Measurements from ENCODE around the gene SEC11A. TPM values are rescaled to one million over a fixed set of nuclear protein-coding genes. Genes with fewer than 3 reads are reported as not detected.

The SEC11A gene
- total RNA-seq, 1 donor from 2014 or later, result 168 TPM

GRCh38 chr15:84734794-84735479 lies 19.0 kb upstream of the SEC11A start:
- DNase-seq (peak; percentile 78), ATAC-seq (peak; percentile 97)
- intact Hi-C loops (cut with DNase I), result no loop called here
- no peak for TF ChIP-seq CTCF (IDR thresholded peaks at IDR 0.05)
- Histone ChIP-seq H3K4me3 (peak overlapping the region; percentile 29), H3K36me3 (no peaks in the 10 kb centered on the region), H3K27me3 (no peaks in the 10 kb centered on the region), H3K4me1 (peaks cover 7% of the 10 kb centered on the region), H3K27ac (peak overlapping the region; percentile 81), H3K9me3 (no peaks in the 10 kb centered on the region)

- no peak for TF ChIP-seq CTCF (IDR thresholded peaks at IDR 0.05)
- DNase-seq, result no peak
- no peak for ATAC-seq
- H3K36me3 ChIP-seq, result no peaks in the 10 kb centered on the region
- no peaks in the 10 kb centered on the region for H3K9me3 ChIP-seq
- H3K4me1 ChIP-seq, result peaks cover 7% of the 10 kb centered on the region
- no peaks in the 10 kb centered on the region for H3K27me3 ChIP-seq
- no peak overlapping the region for H3K4me3 ChIP-seq
- H3K27ac ChIP-seq, result no peak overlapping the region
- intact Hi-C loops (cut with DNase I), result no loop called here
These were observed 15.8 kb upstream of the SEC11A start for GRCh38 chr15:84731774-84732173.

GRCh38 chr15:84727429-84727828 lies 11.5 kb upstream of the SEC11A start:
- Histone ChIP-seq H3K4me1 (peaks cover 8% of the 10 kb centered on the region), H3K36me3 (no peaks in the 10 kb centered on the region), H3K9me3 (no peaks in the 10 kb centered on the region), H3K27ac (no peak overlapping the region), H3K4me3 (no peak overlapping the region), H3K27me3 (no peaks in the 10 kb centered on the region)
- no peak for DNase-seq
- intact Hi-C loops (cut with DNase I), result no loop called here
- ATAC-seq, result no peak
- no peak for TF ChIP-seq CTCF (IDR thresholded peaks at IDR 0.05)

- intact Hi-C loops (cut with DNase I), result no loop called here
- ATAC-seq, result peak; percentile 94
These were observed 9.1 kb upstream of the SEC11A start for GRCh38 chr15:84725001-84725491.

DNA sequence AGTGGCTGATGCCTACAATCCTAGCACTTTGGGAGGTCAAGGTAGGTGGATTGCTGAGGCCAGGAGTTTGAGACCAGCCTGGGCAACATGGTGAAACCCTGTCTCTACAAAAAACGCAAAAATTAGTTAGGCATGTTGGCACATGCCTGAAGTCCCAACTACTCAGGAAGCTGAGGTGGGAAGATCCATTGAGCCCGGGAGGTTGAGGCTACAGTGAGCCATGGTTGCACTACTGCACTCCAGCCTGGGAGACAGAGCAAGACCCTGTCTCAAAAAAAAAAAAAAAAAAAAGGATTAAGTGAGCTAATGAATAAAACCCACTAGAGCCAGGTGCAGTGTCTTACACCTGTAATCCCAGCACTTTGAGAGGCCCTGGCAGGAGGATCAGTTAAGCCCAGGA lies 6.7 kb upstream of the SEC11A start:
- Histone ChIP-seq H3K9me3 (no peaks in the 10 kb centered on the region), H3K4me1 (peaks cover 13% of the 10 kb centered on the region), H3K36me3 (no peaks in the 10 kb centered on the region), H3K27me3 (no peaks in the 10 kb centered on the region), H3K4me3 (no peak overlapping the region), H3K27ac (no peak overlapping the region)
- DNase-seq (no peak), ATAC-seq (no peak)
- intact Hi-C loops (cut with DNase I), result no loop called here
- TF ChIP-seq CTCF (IDR thresholded peaks at IDR 0.05), result no peak

More at GRCh38 chr15:84725001-84725491, 9.1 kb upstream of the SEC11A start:
- no peak for TF ChIP-seq CTCF (IDR thresholded peaks at IDR 0.05)
- Histone ChIP-seq H3K27ac (peak overlapping the region; percentile 70), H3K36me3 (no peaks in the 10 kb centered on the region), H3K27me3 (no peaks in the 10 kb centered on the region), H3K9me3 (no peaks in the 10 kb centered on the region), H3K4me3 (no peak overlapping the region), H3K4me1 (peaks cover 13% of the 10 kb centered on the region)
- DNase-seq, result no peak
